ENCODE data around the gene KITLG. TPM values are rescaled to one million over a fixed set of nuclear protein-coding genes. Genes with fewer than 3 reads are reported as not detected.

The KITLG gene
- total and polyA plus RNA-seq, 2 of the 8 experiments (the other 6 are each of a cell fraction or from before 2014, with no cell fraction given): 1.3 to 7.8 TPM

DNA sequence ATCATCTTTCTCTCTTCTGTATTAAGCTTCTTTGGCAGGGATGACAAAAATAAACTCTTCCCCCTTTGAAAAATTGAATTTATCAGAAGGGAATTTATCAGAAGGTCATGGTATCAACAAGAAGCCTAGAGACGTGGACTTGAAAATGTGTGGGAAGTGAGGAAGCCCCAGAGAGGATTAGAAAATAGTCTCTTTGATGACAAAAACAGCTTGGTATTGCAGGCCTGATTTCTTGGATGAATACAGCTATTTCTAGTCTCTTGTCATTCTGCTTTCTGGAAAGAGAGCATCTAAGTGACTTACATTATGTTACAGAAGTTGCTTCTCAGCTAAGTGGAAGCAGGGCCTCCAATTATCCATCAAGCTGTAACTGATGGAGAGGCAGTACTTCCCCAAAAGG, 111.1 kb downstream of the KITLG start:
- no peak overlapping the region for H4K91ac ChIP-seq (replicated peaks; ENCODE audit: insufficient read length, low read length)
- no peak overlapping the region for H4K8ac ChIP-seq (ENCODE audit: extremely low read depth, insufficient read depth, low read length)
- peaks cover 0 to 3% (median 0%) of the 10 kb centered on the region in 4 experiments; a peak in 2 of 8 replicates for H3K36me3 ChIP-seq (ENCODE audit: control insufficient read depth in 2 of 4, insufficient read depth in 4 of 4, low read length in 3 of 4)
- H2AK5ac ChIP-seq (ENCODE audit: low read depth, low read length): no peak overlapping the region
- DNase-seq (ENCODE audit: low read depth in 1 of 2, low spot score in 2 of 2) (no peak), FAIRE-seq (no peak)
- H3K27me3 ChIP-seq (replicated peaks in 1 of 4; ENCODE audit: control insufficient read depth in 3 of 4, extremely low read depth in 1 of 4, insufficient read depth in 3 of 4, low read length in 3 of 4): no peaks in the 10 kb centered on the region
- peaks cover 0 to 6% (median 4%) of the 10 kb centered on the region in 4 experiments; a peak in 4 of 7 replicates for H3K4me1 ChIP-seq (replicated peaks in 1 of 4; ENCODE audit: control insufficient read depth in 3 of 4, insufficient read depth in 4 of 4, low read length in 3 of 4)
- H3K23ac ChIP-seq (ENCODE audit: insufficient read length): no peak overlapping the region
- no peak overlapping the region for H3K14ac ChIP-seq (ENCODE audit: insufficient read length)
- H3K27ac ChIP-seq (ENCODE audit: low read depth, low read length): no peak overlapping the region
- CTCF ChIA-PET (ENCODE audit: partially characterized antibody): no interaction called here
- H4K5ac ChIP-seq (ENCODE audit: insufficient read length, low read depth, low read length): no peak overlapping the region
- H2BK20ac ChIP-seq (ENCODE audit: low read length): no peak overlapping the region
- H3K56ac ChIP-seq (replicated peaks; ENCODE audit: insufficient read length, low read depth, low read length): no peak overlapping the region
- no peak overlapping the region for H2BK15ac ChIP-seq (ENCODE audit: low read length)
- no peak overlapping the region for H2BK120ac ChIP-seq (replicated peaks; ENCODE audit: low read depth, low read length)
- no peak overlapping the region for H3K9ac ChIP-seq (replicated peaks in 1 of 4; ENCODE audit: extremely low read depth in 1 of 4, low read depth in 3 of 4, low read length in 3 of 4)
- no peak overlapping the region for H3K4me2 ChIP-seq (ENCODE audit: insufficient read depth in 1 of 2, low read depth in 2 of 2, low read length in 2 of 2)
- H3K4ac ChIP-seq (replicated peaks; ENCODE audit: insufficient read length, low read depth, low read length): no peak overlapping the region
- H3K9me3 ChIP-seq (ENCODE audit: insufficient read depth in 2 of 2, low read depth in 1 of 2, low read length in 1 of 2): peaks cover 10 to 18% of the 10 kb centered on the region in 2 experiments
- 89% methylated on average over 1 of the region's 1 CpG; no CpG with 5 or more reads in 1 of the 2 experiments for WGBS, 2 experiments (ENCODE audit: extremely low coverage in 1 of 2, insufficient coverage in 1 of 2, insufficient read length in 1 of 2, insufficient replicate concordance in 2 of 2, low coverage in 1 of 2, low lambda C conversion rate in 2 of 2, missing lambda C conversion rate in 1 of 2)
- H3K79me2 ChIP-seq (ENCODE audit: control insufficient read depth in 1 of 2, insufficient read depth in 2 of 2, low read length in 2 of 2): no peaks in the 10 kb centered on the region
- no peaks in the 10 kb centered on the region for H3K79me1 ChIP-seq (ENCODE audit: low read depth, low read length)
- POLR2A ChIA-PET (ENCODE audit: partially characterized antibody): no interaction called here
- no peak overlapping the region for H2AFZ ChIP-seq (ENCODE audit: low read length)
- no peak overlapping the region for H2BK5ac ChIP-seq (ENCODE audit: low read depth, low read length)
- H4K20me1 ChIP-seq (replicated peaks in 1 of 2; ENCODE audit: control insufficient read depth in 1 of 2, insufficient read depth in 2 of 2, low read length in 2 of 2): no peaks in the 10 kb centered on the region
- H3K23me2 ChIP-seq (ENCODE audit: low read depth, low read length): no peaks in the 10 kb centered on the region
- H3K18ac ChIP-seq (ENCODE audit: extremely low read depth, low read length): no peak overlapping the region
- no peak overlapping the region for H2BK12ac ChIP-seq (ENCODE audit: low read depth, low read length)
- no peak overlapping the region for H3K4me3 ChIP-seq (ENCODE audit: extremely low read depth in 1 of 4, insufficient read depth in 2 of 4, low read depth in 3 of 4, low read length in 4 of 4)
- no peak for TF ChIP-seq ZNF274 (IDR thresholded peaks at IDR 0.05; ENCODE audit: borderline replicate concordance, extremely low read depth, low read length)
- TF ChIP-seq EP300 (IDR thresholded peaks at IDR 0.05; ENCODE audit: borderline replicate concordance in 1 of 2, low read depth in 2 of 2, low read length in 2 of 2): no peak
- TF ChIP-seq CHD2 (IDR thresholded peaks at IDR 0.05; ENCODE audit: low read length): no peak
- no peak for TF ChIP-seq EGR1 (IDR thresholded peaks at IDR 0.05; ENCODE audit: borderline replicate concordance, low read depth, low read length)
- TF ChIP-seq CHD1 (IDR thresholded peaks at IDR 0.05; ENCODE audit: low read depth, low read length): no peak
- no peak for TF ChIP-seq SP4 (IDR thresholded peaks at IDR 0.05; ENCODE audit: low read length)
- TF ChIP-seq CEBPB (IDR thresholded peaks at IDR 0.05; ENCODE audit: low read depth, low read length): no peak
- TF ChIP-seq SUZ12 (IDR thresholded peaks at IDR 0.05; ENCODE audit: low read length): no peak
- no peak for TF ChIP-seq TAF1 (IDR thresholded peaks at IDR 0.05; ENCODE audit: low read depth, low read length)
- TF ChIP-seq BACH1 (IDR thresholded peaks at IDR 0.05; ENCODE audit: low read length): no peak
- no peak for TF ChIP-seq ATF2 (IDR thresholded peaks at IDR 0.05; ENCODE audit: low read length)
- TF ChIP-seq POU5F1 (IDR thresholded peaks at IDR 0.05; ENCODE audit: low read depth, low read length): no peak
- no peak for TF ChIP-seq SIN3A (conservative IDR thresholded peaks at IDR 0.05 in 1 of 2, IDR thresholded peaks at IDR 0.05 in 1 of 2; ENCODE audit: low read depth in 1 of 2, low read length in 2 of 2)
- no peak for TF ChIP-seq NANOG (IDR thresholded peaks at IDR 0.05; ENCODE audit: insufficient read depth, low read depth, low read length, poor library complexity, severe bottlenecking)
